Measurements from ENCODE around the gene ITGB3BP.

GRCh38 chr1:63547621-63548294 lies 24.7 kb upstream of the ITGB3BP start:
- no peak for TF ChIP-seq CTCF (IDR thresholded peaks at IDR 0.05)
- no peak for TF ChIP-seq POLR2A (IDR thresholded peaks at IDR 0.05)
